Measurements from ENCODE around the gene BSN.
"Not testable (repeated sequence)": the region's sequence is repeated elsewhere in the genome, so short reads cannot be mapped to it uniquely, and the experiment has no call there.

DNA sequence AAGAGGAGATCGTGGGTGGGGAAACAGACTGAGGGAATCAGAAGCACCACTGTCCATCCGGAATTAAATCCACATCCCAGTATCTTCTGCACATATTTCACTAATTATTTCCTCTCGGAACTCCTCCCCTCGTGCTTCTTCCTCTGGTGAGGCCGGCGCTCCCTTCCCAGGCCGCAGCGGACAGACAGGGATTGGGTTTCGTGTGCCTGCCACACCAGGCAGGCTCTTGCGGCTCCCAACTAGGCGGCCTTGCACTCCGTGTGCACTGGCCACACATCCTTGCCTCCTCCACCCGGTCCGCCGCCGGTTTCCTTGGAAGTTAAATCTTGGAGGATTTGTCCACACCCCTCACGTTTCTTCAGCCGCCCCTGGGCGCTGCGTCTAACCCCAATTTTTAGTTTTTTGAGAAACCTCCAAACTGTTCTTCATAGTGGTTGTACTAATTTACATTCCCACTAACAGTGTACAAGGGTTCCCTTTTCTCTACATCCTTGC is 31.0 kb downstream of the BSN start:
- TF ChIP-seq, protein P1, sequence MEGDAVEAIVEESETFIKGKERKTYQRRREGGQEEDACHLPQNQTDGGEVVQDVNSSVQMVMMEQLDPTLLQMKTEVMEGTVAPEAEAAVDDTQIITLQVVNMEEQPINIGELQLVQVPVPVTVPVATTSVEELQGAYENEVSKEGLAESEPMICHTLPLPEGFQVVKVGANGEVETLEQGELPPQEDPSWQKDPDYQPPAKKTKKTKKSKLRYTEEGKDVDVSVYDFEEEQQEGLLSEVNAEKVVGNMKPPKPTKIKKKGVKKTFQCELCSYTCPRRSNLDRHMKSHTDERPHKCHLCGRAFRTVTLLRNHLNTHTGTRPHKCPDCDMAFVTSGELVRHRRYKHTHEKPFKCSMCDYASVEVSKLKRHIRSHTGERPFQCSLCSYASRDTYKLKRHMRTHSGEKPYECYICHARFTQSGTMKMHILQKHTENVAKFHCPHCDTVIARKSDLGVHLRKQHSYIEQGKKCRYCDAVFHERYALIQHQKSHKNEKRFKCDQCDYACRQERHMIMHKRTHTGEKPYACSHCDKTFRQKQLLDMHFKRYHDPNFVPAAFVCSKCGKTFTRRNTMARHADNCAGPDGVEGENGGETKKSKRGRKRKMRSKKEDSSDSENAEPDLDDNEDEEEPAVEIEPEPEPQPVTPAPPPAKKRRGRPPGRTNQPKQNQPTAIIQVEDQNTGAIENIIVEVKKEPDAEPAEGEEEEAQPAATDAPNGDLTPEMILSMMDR (IDR thresholded peaks at IDR 0.05; ENCODE audit: extremely low read depth in 1 of 2, insufficient read depth in 1 of 2, low read depth in 1 of 2, low read length in 2 of 2), result not testable (repeated sequence)
- TF ChIP-seq POLR2AphosphoS5 (IDR thresholded peaks at IDR 0.05; ENCODE audit: insufficient read depth, low read depth, low read length); POLR2A (IDR thresholded peaks at IDR 0.05; ENCODE audit: low read depth, low read length): not testable (repeated sequence)

Measured in endothelial cell of umbilical vein (primary cell).